GM19193 (cell line): Measurements from ENCODE around the gene KLHL36.

Source experiments
- POLR2A ChIP-seq: IDR thresholded peaks from 4 replicates; pipeline ENCODE4 v1.6.1; 2011; ENCODE audit not compliant: insufficient read depth, insufficient read length; ENCODE audit errors: extremely low read depth

The KLHL36 gene

DNA sequence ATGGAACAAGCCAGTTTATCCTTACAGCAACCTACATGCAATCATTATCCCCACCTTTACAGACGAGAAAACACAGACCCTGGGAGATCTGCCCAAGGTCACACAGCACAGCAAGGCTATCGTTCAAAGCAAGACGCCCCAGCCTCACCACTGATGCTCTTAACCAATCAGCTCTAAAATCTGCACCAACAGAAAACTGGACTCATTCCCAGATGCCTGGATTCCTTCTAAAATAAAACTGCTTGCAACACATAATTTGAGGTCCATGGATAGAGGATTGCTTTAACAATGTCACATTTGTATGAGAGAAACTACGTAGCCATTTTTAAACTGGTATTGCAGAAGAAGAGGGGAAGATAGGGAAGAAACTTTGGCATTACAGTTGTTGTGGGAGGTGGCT lies 37.3 kb upstream of the KLHL36 start:
- TF ChIP-seq POLR2A = no peak

GRCh38 chr16:84612686-84613085 lies 35.6 kb upstream of the KLHL36 start:
- no peak for TF ChIP-seq POLR2A

GRCh38 chr16:84613408-84614072 lies 34.8 kb upstream of the KLHL36 start:
- TF ChIP-seq POLR2A = no peak

DNA sequence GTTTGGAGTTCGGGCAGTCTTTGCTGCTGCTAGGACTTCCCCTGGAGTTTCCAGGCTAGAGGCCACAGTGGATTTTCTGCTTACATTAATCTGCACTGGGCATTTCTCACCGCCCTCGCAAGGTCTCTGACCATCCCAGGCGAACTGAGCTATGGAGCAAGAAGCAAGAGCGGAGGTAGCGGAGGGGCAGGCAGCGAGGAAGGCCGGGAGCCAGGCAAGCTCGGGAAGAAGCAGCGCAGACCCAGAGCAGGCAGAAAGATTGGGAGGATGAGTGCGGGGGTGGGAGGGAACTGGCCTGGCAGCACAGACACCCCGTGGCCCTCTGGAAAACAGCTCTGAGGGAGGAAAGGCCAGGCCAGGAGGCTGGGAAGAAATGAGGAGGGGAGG lies 34.2 kb upstream of the KLHL36 start:
- TF ChIP-seq POLR2A = no peak

DNA sequence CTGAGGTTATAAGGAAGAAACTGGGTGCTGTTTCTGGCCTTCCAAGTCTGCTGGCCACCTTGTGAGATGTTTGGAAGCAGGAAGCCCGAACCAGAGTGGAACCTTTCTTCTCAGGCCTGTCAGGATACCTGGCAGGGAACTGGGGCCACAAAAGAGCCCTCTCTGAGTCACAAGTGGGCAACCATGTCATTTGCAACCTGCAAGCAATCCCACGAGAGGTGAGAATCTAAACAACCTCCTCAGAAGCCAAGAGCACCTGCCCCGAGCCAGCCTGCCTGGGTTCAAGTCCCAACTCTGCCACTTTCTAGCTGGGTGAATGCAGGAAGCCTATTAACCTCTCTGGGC lies 33.7 kb upstream of the KLHL36 start:
- TF ChIP-seq POLR2A = no peak

- TF ChIP-seq POLR2A = no peak
Measured at GRCh38 chr16:84614968-84615813, 33.1 kb upstream of the KLHL36 start.

GRCh38 chr16:84616515-84616914 lies 31.8 kb upstream of the KLHL36 start:
- TF ChIP-seq POLR2A = no peak

DNA sequence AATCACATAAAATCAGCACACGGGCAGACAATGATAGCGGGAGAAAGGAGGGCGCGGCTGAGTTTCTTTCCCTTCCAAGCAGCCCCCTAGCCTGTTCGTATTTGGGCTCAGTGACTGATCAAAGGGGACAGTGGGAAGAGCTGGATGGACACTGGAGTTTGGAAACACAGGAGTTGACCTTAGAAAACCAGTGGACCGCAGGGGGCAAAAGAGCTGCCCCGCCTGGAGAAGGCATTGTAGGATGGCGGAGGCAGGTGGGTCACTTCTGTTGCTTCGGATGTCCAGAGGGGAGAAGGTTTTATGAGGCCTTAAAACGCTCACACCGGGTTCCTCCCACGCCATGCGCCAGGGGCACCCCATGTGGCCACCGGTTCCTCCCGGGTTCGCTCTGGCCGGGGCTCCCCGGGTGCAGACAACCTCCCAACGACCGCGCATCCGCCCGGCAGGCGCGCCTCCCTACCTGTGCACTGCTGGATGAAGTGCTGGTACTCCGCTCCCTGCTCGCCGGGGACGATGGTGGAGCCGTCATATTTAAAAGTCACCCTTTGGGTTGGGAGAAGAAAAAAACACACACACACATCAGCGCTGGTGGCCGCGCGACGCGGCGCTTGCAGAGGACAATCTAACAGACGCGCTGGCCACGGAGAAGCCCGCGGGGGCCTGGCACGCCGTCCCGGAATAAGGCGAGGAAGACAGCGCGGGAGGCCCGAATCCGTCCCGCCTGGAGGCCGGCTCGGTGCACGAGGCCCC lies 31.1 kb upstream of the KLHL36 start:
- TF ChIP-seq POLR2A = no peak

DNA sequence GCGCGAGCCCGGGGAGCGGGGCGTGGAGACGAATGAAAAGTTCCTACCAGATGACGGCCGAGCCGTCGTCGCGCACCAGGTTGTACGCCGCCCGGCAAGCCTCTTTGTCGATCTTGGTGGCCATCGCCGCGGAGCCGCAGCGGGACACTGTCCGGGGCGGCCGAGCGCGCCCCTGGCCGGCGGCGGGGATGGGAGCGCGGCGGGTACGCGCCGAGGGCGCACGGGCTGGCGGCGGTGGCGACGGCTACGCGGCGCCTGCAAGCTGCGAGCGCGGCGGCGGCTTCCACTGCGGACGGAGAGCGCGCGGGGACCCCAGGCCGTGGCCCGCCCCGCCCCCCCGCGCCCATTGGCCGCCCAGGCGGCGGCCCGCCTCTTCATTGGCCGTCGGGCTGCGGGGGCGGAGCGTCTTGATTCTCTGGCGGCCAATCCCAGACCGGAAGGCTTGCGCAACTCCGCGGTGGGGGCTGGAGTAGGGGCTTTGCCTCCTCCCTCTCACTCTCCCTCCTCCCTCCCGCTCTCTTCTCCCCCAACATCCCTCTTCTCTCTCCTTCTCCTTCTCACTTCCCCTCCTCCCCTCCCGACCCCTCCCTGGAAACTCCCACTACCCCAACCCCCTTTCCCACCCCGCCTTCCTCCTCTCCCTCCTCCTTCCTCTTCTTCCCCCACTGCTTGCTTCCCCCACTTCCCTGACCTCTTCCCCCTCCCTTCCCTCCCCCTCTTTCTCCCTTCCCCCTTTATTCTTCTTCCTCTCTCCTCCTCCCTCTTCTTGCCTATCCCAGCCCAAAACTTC lies 30.3 kb upstream of the KLHL36 start, which contains the start of gene COTL1:
Gene COTL1, minus strand, starts transcription at position 288 of the 790 bp plus-strand sequence. Its CDS starts 164 bp downstream, at position 124.
- TF ChIP-seq POLR2A = peak; percentile 86

DNA sequence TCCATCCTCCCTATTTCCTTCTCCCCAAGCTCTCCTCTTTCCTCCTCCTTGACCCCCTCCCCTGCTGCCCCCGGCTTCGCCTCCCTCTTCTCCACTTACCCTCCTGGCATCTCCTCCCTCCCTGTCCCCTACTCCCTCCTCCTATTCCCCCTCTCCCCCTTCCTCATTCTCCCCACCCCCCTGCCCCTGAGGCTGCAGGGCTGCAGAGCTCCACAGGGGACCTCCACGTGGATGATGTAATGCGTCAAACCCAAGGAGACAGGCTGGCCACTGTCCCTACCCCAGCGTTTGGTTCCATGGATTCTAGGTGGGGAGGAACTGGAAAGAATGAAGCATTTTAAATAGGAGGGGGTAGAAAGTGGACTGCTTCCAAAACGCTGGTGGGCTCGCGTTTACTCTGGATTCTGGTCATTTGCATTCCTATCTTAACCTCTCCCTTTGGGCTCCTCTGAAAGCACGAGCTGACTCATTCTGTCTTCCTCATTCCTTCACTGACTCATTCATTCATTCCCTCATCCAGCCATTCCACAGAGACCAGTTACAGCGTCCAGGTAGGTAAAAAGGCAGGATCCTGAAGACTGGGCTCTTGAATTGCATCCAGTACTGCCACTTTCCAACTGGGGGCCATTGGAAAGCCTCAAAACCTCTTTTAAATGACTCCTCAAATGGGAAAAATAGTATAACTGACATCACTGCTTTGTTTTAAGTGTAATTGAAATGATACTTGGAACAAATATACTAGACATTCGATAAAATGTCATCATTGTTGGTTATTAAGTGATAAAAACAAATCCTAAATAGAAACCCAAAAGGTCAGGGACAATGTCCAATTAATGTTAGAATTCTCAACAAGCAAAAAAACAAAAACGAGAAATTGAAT lies 29.5 kb upstream of the KLHL36 start:
- TF ChIP-seq POLR2A = no peak

- no peak for TF ChIP-seq POLR2A
Measured at GRCh38 chr16:84625556-84625955, 22.8 kb upstream of the KLHL36 start.

DNA sequence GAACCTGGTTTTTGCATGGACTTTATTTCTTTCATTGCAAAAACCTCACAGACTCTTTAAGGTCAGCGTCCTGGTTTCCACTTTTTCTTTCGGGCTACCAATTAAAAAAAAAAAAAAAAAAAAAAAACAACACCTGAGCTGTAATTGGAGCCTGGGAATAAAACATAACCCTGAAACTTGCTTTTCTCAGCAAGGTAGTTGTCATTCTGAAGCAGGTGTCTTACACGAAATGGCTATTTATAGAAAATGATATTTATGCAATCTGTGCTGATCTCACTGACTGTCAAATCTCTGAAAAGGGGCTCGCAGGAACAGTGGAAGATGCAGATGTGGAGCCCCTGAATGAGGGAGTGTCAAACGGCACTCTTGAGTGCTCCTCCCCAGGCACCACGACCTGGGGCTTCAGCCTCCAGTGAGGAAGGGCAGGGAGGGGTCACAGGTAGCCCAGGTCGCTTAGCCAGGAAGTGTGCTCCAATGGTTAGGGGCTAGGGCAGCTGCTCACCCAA lies 20.0 kb upstream of the KLHL36 start:
- TF ChIP-seq POLR2A = no peak

- TF ChIP-seq POLR2A = no peak
Measured at GRCh38 chr16:84629580-84629979, 18.7 kb upstream of the KLHL36 start.

GRCh38 chr16:84630009-84630408 lies 18.3 kb upstream of the KLHL36 start:
- no peak for TF ChIP-seq POLR2A
